ENCODE measurements around the gene TMEM44. TPM values are rescaled to one million over a fixed set of nuclear protein-coding genes. Genes with fewer than 3 reads are reported as not detected.

TMEM44 gene
- total and polyA plus RNA-seq, 9 of the 15 experiments (the other 6 are each of a cell fraction or from before 2014, with no cell fraction given), result 0.53 to 18.1 (median 11.3) TPM

DNA sequence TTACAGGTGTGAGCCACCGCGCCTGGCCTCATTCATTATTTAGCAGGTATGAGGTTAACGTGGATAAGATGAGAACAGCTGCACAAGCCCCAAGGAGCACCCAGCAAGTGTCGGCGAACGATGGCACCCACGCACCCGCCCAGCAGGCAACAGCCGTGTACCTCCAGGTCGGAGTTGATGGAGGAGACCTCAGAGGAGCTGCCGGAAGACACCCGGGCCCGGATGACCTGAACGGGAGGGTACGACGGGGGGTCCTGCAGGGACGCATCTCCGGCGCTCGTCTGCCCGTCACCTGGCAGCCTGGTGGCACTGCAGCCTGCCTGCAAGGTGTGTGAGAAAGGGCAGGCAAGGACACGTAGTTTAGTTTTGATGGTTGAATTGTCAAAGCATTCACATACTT lies 29.1 kb downstream of the TMEM44 start:
- no TSS peak for BruUV-seq (replicated peaks)
- no peak overlapping the region for H3K4me3 ChIP-seq
- no peak overlapping the region for H2AFZ ChIP-seq (ENCODE audit: low read depth, low read length)
- no peak for FAIRE-seq
- TF ChIP-seq, protein P1, sequence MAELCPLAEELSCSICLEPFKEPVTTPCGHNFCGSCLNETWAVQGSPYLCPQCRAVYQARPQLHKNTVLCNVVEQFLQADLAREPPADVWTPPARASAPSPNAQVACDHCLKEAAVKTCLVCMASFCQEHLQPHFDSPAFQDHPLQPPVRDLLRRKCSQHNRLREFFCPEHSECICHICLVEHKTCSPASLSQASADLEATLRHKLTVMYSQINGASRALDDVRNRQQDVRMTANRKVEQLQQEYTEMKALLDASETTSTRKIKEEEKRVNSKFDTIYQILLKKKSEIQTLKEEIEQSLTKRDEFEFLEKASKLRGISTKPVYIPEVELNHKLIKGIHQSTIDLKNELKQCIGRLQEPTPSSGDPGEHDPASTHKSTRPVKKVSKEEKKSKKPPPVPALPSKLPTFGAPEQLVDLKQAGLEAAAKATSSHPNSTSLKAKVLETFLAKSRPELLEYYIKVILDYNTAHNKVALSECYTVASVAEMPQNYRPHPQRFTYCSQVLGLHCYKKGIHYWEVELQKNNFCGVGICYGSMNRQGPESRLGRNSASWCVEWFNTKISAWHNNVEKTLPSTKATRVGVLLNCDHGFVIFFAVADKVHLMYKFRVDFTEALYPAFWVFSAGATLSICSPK (IDR thresholded peaks at IDR 0.05; ENCODE audit: borderline replicate concordance), result no peak
- H3K27ac ChIP-seq (ENCODE audit: extremely low read depth, low read depth, low read length), result no peak overlapping the region
- no peak for ATAC-seq
- no peaks in the 10 kb centered on the region for H3K9me3 ChIP-seq (replicated peaks; ENCODE audit: control insufficient read depth, insufficient read depth, low read depth, low read length)
- H3K4me1 ChIP-seq (replicated peaks in 1 of 2; ENCODE audit: control insufficient read depth in 2 of 2, insufficient read depth in 2 of 2, low read length in 2 of 2), result no peaks in the 10 kb centered on the region
- H4K20me1 ChIP-seq (replicated peaks; ENCODE audit: control insufficient read depth, insufficient read depth, low read length), result no peaks in the 10 kb centered on the region
- no peak for DNase-seq (ENCODE audit: extremely low read depth in 1 of 4, low spot score in 3 of 4)
- H3K9me1 ChIP-seq (ENCODE audit: control insufficient read depth, insufficient read depth, low read length), result no peaks in the 10 kb centered on the region
- intact Hi-C loops (cut with micrococcal nuclease) (no loop called here), in situ Hi-C loops (cut with MboI) (no loop called here)
- 84% methylated on average over 15 of the region's 22 CpGs for WGBS (ENCODE audit: insufficient coverage, low coverage, missing lambda C conversion rate)
- CTCF ChIA-PET (ENCODE audit: low intra/inter-chr PET ratio), result no interaction called here
- peaks cover 10% of the 10 kb centered on the region; the same call in 1 of the 3 replicates for H3K36me3 ChIP-seq (ENCODE audit: control insufficient read depth, insufficient read depth, low read length)
- no peaks in the 10 kb centered on the region for H3K27me3 ChIP-seq (ENCODE audit: control insufficient read depth in 2 of 2, insufficient read depth in 2 of 2, low read length in 2 of 2)
- H3K9ac ChIP-seq (ENCODE audit: insufficient read depth in 1 of 2, low read depth in 2 of 2, low read length in 2 of 2), result no peak overlapping the region
- POLR2A ChIA-PET, result interaction anchor here (2.0 kb wide), 1 partner anchor 22 kb away, joined by 7 read pairs; no protein-coding TSS in a partner anchor
- H3K4me2 ChIP-seq (ENCODE audit: insufficient read depth, low read length), result no peak overlapping the region
- no peaks in the 10 kb centered on the region for H3K79me2 ChIP-seq (ENCODE audit: control insufficient read depth, insufficient read depth, low read length)

DNA sequence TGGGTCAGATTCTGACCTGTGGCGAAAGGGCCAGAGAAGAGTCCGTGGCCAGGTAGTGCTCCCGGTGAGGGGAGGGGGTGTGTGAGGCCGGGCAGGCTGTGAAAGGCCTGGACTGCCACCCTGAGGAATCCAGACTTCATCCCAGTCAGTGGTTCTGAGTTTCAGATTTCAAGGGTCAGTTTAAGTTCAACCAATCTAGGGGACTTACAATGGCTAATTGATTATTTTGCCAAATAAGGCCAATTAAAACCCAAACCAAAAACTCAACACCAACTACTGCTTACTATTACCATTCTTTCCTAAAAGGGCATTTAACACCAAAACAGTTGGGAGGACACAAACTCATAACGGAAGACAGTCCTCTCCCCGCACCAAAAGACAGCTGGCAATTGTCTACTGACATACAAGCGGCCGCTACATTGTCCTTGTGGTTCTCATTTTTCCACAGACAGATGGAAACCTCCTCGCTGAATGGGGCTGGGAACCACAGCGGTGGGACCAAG lies 30.5 kb downstream of the TMEM44 start:
- Histone ChIP-seq H2AFZ (ENCODE audit: low read depth, low read length) (no peak overlapping the region), H3K36me3 (ENCODE audit: control insufficient read depth, insufficient read depth, low read length) (peaks cover 10% of the 10 kb centered on the region; the same call in 1 of the 3 replicates), H3K27ac (ENCODE audit: extremely low read depth, low read depth, low read length) (no peak overlapping the region), H3K79me2 (ENCODE audit: control insufficient read depth, insufficient read depth, low read length) (no peaks in the 10 kb centered on the region), H3K9me1 (ENCODE audit: control insufficient read depth, insufficient read depth, low read length) (no peaks in the 10 kb centered on the region), H3K4me3 (no peak overlapping the region), H3K4me2 (ENCODE audit: insufficient read depth, low read length) (no peak overlapping the region), H3K9ac (ENCODE audit: insufficient read depth in 1 of 2, low read depth in 2 of 2, low read length in 2 of 2) (no peak overlapping the region), H3K27me3 (ENCODE audit: control insufficient read depth in 2 of 2, insufficient read depth in 2 of 2, low read length in 2 of 2) (no peaks in the 10 kb centered on the region), H3K4me1 (replicated peaks in 1 of 2; ENCODE audit: control insufficient read depth in 2 of 2, insufficient read depth in 2 of 2, low read length in 2 of 2) (no peaks in the 10 kb centered on the region), H4K20me1 (replicated peaks; ENCODE audit: control insufficient read depth, insufficient read depth, low read length) (no peaks in the 10 kb centered on the region), H3K9me3 (replicated peaks; ENCODE audit: control insufficient read depth, insufficient read depth, low read depth, low read length) (no peaks in the 10 kb centered on the region)
- ChIA-PET POLR2A (no interaction called here), CTCF (ENCODE audit: low intra/inter-chr PET ratio) (no interaction called here)
- WGBS (ENCODE audit: insufficient coverage, low coverage, missing lambda C conversion rate), result 82% methylated on average over 10 of the region's 10 CpGs
- TF ChIP-seq MIER1 (IDR thresholded peaks at IDR 0.05; ENCODE audit: low read depth) (no peak), XRCC5 (IDR thresholded peaks at IDR 0.05; ENCODE audit: low read depth, low read length) (no peak), SMC3 (conservative IDR thresholded peaks at IDR 0.05; ENCODE audit: insufficient read depth, low read depth, low read length) (no peak), PTRF (tag; IDR thresholded peaks at IDR 0.05) (no peak), YY1 (IDR thresholded peaks at IDR 0.05; ENCODE audit: borderline replicate concordance in 1 of 3, control insufficient read depth in 1 of 3, extremely low read depth in 1 of 3, insufficient read depth in 3 of 3, insufficient read length in 1 of 3, insufficient replicate concordance in 2 of 3, low read depth in 1 of 3, low read length in 2 of 3) (no peak)
- TF ChIP-seq, protein P2, sequence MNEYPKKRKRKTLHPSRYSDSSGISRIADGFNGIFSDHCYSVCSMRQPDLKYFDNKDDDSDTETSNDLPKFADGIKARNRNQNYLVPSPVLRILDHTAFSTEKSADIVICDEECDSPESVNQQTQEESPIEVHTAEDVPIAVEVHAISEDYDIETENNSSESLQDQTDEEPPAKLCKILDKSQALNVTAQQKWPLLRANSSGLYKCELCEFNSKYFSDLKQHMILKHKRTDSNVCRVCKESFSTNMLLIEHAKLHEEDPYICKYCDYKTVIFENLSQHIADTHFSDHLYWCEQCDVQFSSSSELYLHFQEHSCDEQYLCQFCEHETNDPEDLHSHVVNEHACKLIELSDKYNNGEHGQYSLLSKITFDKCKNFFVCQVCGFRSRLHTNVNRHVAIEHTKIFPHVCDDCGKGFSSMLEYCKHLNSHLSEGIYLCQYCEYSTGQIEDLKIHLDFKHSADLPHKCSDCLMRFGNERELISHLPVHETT (CRISPR knock-in tag; conservative IDR thresholded peaks at IDR 0.05 in 1 of 2, IDR thresholded peaks at IDR 0.05 in 1 of 2), result no peak
- TF ChIP-seq, protein P1 (IDR thresholded peaks at IDR 0.05; ENCODE audit: borderline replicate concordance), result no peak
- ATAC-seq (no peak), FAIRE-seq (no peak), DNase-seq (ENCODE audit: extremely low read depth in 1 of 4, low spot score in 3 of 4) (no peak)
- BruUV-seq (replicated peaks), result no TSS peak
- in situ Hi-C loops (cut with MboI) (no loop called here), intact Hi-C loops (cut with micrococcal nuclease) (no loop called here)
